Stomach (tissue), 4 donors: Measurements from ENCODE around the gene NXPH1.

Experiments
- EP300 ChIP-seq: sonication (generic); formaldehyde crosslinking; IDR thresholded peaks from one replicate; pipeline ENCODE4 v1.6.1; 2017; ENCODE audit warnings: antibody characterized with exemption
- POLR2A ChIP-seq, 4 donors: fragments of 450-650 bp; IDR thresholded peaks; one replicate each; pipeline ENCODE4 v1.6.1; 2016; ENCODE audit warnings: antibody characterized with exemption in 4 of 4, control low read depth in 2 of 4, mild to moderate bottlenecking in 1 of 4, moderate library complexity in 1 of 4
- POLR2AphosphoS5 ChIP-seq, 3 donors: sonication (generic); formaldehyde crosslinking; IDR thresholded peaks; one replicate each; pipeline ENCODE4 v1.6.1; 2016; ENCODE audit warnings: antibody characterized with exemption in 3 of 3
- TF ChIP-seq, protein P1 (sequence below), 7 experiments: fragments of 450-650 bp in 4 of 7; fragments of 200-600 bp in 3 of 7; sonication (generic) in 3 of 7; IDR thresholded peaks; one replicate each; pipeline ENCODE4 v1.5.1; 2016 to 2019; ENCODE audit warnings: antibody characterized with exemption in 7 of 7, control low read depth in 2 of 7, mild to moderate bottlenecking in 1 of 7

GRCh38 chr7:8710124-8710523 lies 276.7 kb downstream of the NXPH1 start:
- no peak for TF ChIP-seq POLR2AphosphoS5 (IDR thresholded peaks at IDR 0.05)
- no peak for TF ChIP-seq EP300
- TF ChIP-seq, protein P1, sequence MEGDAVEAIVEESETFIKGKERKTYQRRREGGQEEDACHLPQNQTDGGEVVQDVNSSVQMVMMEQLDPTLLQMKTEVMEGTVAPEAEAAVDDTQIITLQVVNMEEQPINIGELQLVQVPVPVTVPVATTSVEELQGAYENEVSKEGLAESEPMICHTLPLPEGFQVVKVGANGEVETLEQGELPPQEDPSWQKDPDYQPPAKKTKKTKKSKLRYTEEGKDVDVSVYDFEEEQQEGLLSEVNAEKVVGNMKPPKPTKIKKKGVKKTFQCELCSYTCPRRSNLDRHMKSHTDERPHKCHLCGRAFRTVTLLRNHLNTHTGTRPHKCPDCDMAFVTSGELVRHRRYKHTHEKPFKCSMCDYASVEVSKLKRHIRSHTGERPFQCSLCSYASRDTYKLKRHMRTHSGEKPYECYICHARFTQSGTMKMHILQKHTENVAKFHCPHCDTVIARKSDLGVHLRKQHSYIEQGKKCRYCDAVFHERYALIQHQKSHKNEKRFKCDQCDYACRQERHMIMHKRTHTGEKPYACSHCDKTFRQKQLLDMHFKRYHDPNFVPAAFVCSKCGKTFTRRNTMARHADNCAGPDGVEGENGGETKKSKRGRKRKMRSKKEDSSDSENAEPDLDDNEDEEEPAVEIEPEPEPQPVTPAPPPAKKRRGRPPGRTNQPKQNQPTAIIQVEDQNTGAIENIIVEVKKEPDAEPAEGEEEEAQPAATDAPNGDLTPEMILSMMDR (IDR thresholded peaks at IDR 0.05): no peak
- no peak for TF ChIP-seq POLR2A (IDR thresholded peaks at IDR 0.05)
